Gastrocnemius medialis (tissue), 4 donors: ENCODE measurements around the gene NFIA. TPM values are rescaled to one million over a fixed set of nuclear protein-coding genes. Genes with fewer than 3 reads are reported as not detected.

Source experiments
- ATAC-seq, 2 donors: fragments of 150-250 bp; one replicate each; pipeline ENCODE4 v1.9.1; 2016
- DNase-seq, 2 donors: peaks; one replicate each; pipeline ENCODE4 v3.0.0-alpha.2; 2019
- H3K27ac ChIP-seq, 4 donors: fragments of 200-600 bp; sonication (generic); 1 replicate in 1 of 4; 2 replicates in 3 of 4; pipeline ENCODE4 v1.5.1; 2016 to 2018; ENCODE audit warnings: mild to moderate bottlenecking in 2 of 4, moderate library complexity in 1 of 4
- H3K27me3 ChIP-seq, 3 donors: fragments of 200-600 bp; sonication (generic) in 2 of 3; 1 replicate in 1 of 3; 2 replicates in 2 of 3; pipeline versions ENCODE4 v1.5.1 to v1.6.0; 2016 to 2019; ENCODE audit warnings: mild to moderate bottlenecking in 1 of 3, moderate library complexity in 1 of 3
- H3K36me3 ChIP-seq, 2 donors: fragments of 200-600 bp; sonication (generic) in 1 of 2; one replicate each; pipeline ENCODE4 v1.5.1; 2017 to 2018
- H3K4me1 ChIP-seq, 2 donors: fragments of 200-600 bp; sonication (generic) in 1 of 2; one replicate each; pipeline ENCODE4 v1.5.1; 2016 to 2017; ENCODE audit warnings: mild to moderate bottlenecking in 2 of 2
- H3K4me3 ChIP-seq, 4 donors: fragments of 200-600 bp; sonication (generic) in 3 of 4; 1 replicate in 1 of 4; 2 replicates in 3 of 4; pipeline ENCODE4 v1.5.1; 2016 to 2019; ENCODE audit warnings: mild to moderate bottlenecking in 2 of 4
- H3K9me3 ChIP-seq, 3 donors: fragments of 200-600 bp; sonication (generic) in 2 of 3; 1 replicate in 1 of 3; 2 replicates in 2 of 3; pipeline ENCODE4 v1.5.1; 2016 to 2019
- CTCF ChIP-seq, 5 experiments: fragments of 450-650 bp in 3 of 5; fragments of 200-600 bp in 2 of 5; sonication (generic) in 2 of 5; IDR thresholded peaks in 4 of 5; conservative IDR thresholded peaks in 1 of 5; 1 replicate in 4 of 5; 2 replicates in 1 of 5; pipeline ENCODE4 v1.5.1; 2016 to 2019; ENCODE audit warnings: antibody characterized with exemption in 5 of 5, mild to moderate bottlenecking in 3 of 5, moderate library complexity in 3 of 5
- POLR2A ChIP-seq, 2 donors: fragments of 450-650 bp; IDR thresholded peaks; one replicate each; pipeline ENCODE4 v1.6.1; 2017; ENCODE audit warnings: antibody characterized with exemption in 2 of 2, mild to moderate bottlenecking in 2 of 2, moderate library complexity in 2 of 2
- in situ Hi-C, 4 donors: fragments of 200-750 bp; cut with MboI; loops; one replicate each; pipeline versions ENCODE4 v1.15.0 to v1.8.0; 2017; ENCODE audit warnings: low sequenced_read_pairs in 4 of 4
- intact Hi-C: fragments of 100-400 bp; cut with DNase I; formaldehyde crosslinking; loops from one replicate; pipeline ENCODE4 v1.15.1; 2023; ENCODE audit warnings: low total_unique reads
- total RNA-seq, 4 donors: library from RNA; depleted of rRNA; stranded (reverse); fragments of >200 nt; gene quantifications; one replicate each; pipeline versions ENCODE4 v1.1.0 to v1.2.3, GENCODE V29; 2016

NFIA gene
- total RNA-seq, 4 donors from 2014 or later: 12.9 to 27.0 (median 26.6) TPM

GRCh38 chr1:61426885-61427284 lies 344.5 kb downstream of the NFIA start:
- TF ChIP-seq POLR2A (IDR thresholded peaks at IDR 0.05): no peak
- no peak for TF ChIP-seq CTCF (IDR thresholded peaks at IDR 0.05 in 4 of 5, conservative IDR thresholded peaks at IDR 0.05 in 1 of 5)
- DNase-seq: no peak
- in situ Hi-C loops: no loop called here
- peaks cover 0 to 24% of the 10 kb centered on the region in 2 donors for H3K4me1 ChIP-seq
- H3K36me3 ChIP-seq: no peaks in the 10 kb centered on the region
- H3K27ac ChIP-seq: peak overlapping the region in 1 of 4 donors; percentile 8
- ATAC-seq: no peak
- no peaks in the 10 kb centered on the region for H3K9me3 ChIP-seq
- H3K4me3 ChIP-seq: no peak overlapping the region
- intact Hi-C loops: no loop called here
- H3K27me3 ChIP-seq: no peaks in the 10 kb centered on the region

DNA sequence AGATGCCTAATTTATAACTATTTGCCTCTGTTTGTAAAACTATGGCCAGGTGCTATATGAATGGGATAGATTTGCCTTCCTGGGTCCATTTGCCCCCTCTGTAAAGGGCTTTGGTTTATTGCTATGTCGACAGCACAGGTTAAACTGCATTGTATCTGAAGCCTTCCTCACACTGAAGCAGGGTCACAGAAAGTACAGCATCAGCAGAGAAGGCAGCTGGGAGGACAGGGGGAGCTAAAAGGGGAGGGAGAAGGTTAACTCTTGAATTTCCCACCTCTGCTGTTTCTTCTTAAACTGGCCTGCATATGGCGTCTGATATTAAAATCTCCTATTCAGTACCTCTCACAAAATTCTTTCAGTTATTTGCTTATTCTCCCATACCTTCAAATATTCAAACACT lies 345.1 kb downstream of the NFIA start:
- peaks cover 0 to 24% of the 10 kb centered on the region in 2 donors for H3K4me1 ChIP-seq
- in situ Hi-C loops (no loop called here), intact Hi-C loops (no loop called here)
- H3K36me3 ChIP-seq: no peaks in the 10 kb centered on the region
- DNase-seq (no peak), ATAC-seq (no peak)
- TF ChIP-seq POLR2A (IDR thresholded peaks at IDR 0.05) (no peak), CTCF (IDR thresholded peaks at IDR 0.05 in 4 of 5, conservative IDR thresholded peaks at IDR 0.05 in 1 of 5) (no peak)
- H3K4me3 ChIP-seq: no peak overlapping the region
- no peak overlapping the region for H3K27ac ChIP-seq
- H3K27me3 ChIP-seq: no peaks in the 10 kb centered on the region
- no peaks in the 10 kb centered on the region for H3K9me3 ChIP-seq

GRCh38 chr1:61428146-61428545 lies 345.8 kb downstream of the NFIA start:
- no peak overlapping the region for H3K4me3 ChIP-seq
- ATAC-seq (no peak), DNase-seq (no peak)
- no peaks in the 10 kb centered on the region for H3K9me3 ChIP-seq
- no peak overlapping the region for H3K27ac ChIP-seq
- no peaks in the 10 kb centered on the region for H3K36me3 ChIP-seq
- TF ChIP-seq CTCF (IDR thresholded peaks at IDR 0.05 in 4 of 5, conservative IDR thresholded peaks at IDR 0.05 in 1 of 5) (no peak), POLR2A (IDR thresholded peaks at IDR 0.05) (no peak)
- in situ Hi-C loops (no loop called here), intact Hi-C loops (no loop called here)
- peaks cover 0 to 24% of the 10 kb centered on the region in 2 donors for H3K4me1 ChIP-seq
- no peaks in the 10 kb centered on the region for H3K27me3 ChIP-seq

- H3K36me3 ChIP-seq: no peaks in the 10 kb centered on the region
- H3K9me3 ChIP-seq: no peaks in the 10 kb centered on the region
- DNase-seq (no peak), ATAC-seq (no peak)
- H3K27ac ChIP-seq: no peak overlapping the region
- in situ Hi-C loops: no loop called here
- no peak overlapping the region for H3K4me3 ChIP-seq
- TF ChIP-seq POLR2A (IDR thresholded peaks at IDR 0.05) (no peak), CTCF (IDR thresholded peaks at IDR 0.05 in 4 of 5, conservative IDR thresholded peaks at IDR 0.05 in 1 of 5) (no peak)
- intact Hi-C loops: no loop called here
- no peaks in the 10 kb centered on the region for H3K27me3 ChIP-seq
- H3K4me1 ChIP-seq: peaks cover 0 to 14% of the 10 kb centered on the region in 2 donors
Observed at GRCh38 chr1:61432616-61433388, 350.4 kb downstream of the NFIA start.
